K562 (cell line): Measurements from ENCODE around the gene DPH5.

Experiments used
- MYBL2 ChIP-seq, 2 experiments: fragments of 450-650 bp in 1 of 2; sonication (generic) in 1 of 2; formaldehyde crosslinking in 1 of 2; IDR thresholded peaks; 2 replicates each; pipeline versions ENCODE4 v1.6.1 to v1.8.1; 2017 to 2022; ENCODE audit warnings: borderline replicate concordance in 1 of 2, inconsistent platforms in 1 of 2, low read depth in 1 of 2, mild to moderate bottlenecking in 1 of 2, missing genetic modification reagents in 1 of 2, moderate library complexity in 1 of 2
- TCF7L2 ChIP-seq: fragments of 150-350 bp; IDR thresholded peaks from 2 replicates; pipeline ENCODE4 v1.6.1; 2016; ENCODE audit warnings: low read depth, mild to moderate bottlenecking, low read length, moderate library complexity
- TF ChIP-seq, protein P1 (sequence below): fragments of 250-450 bp; sonication (Bioruptor Pico); IDR thresholded peaks from 2 replicates; pipeline ENCODE4 v1.5.0; 2020; ENCODE audit warnings: mild to moderate bottlenecking
- TF ChIP-seq, protein P2 (sequence below): fragments of 200-800 bp; sonication (Bioruptor generic); IDR thresholded peaks from 2 replicates; pipeline ENCODE4 v1.6.1; 2016; ENCODE audit warnings: missing genetic modification characterization, missing compliant biosample characterization
- TF ChIP-seq, protein P3 (sequence below): fragments of 250-450 bp; sonication (Bioruptor Pico); IDR thresholded peaks from 2 replicates; pipeline ENCODE4 v1.5.0; 2021; ENCODE audit warnings: mild to moderate bottlenecking, borderline replicate concordance

DNA sequence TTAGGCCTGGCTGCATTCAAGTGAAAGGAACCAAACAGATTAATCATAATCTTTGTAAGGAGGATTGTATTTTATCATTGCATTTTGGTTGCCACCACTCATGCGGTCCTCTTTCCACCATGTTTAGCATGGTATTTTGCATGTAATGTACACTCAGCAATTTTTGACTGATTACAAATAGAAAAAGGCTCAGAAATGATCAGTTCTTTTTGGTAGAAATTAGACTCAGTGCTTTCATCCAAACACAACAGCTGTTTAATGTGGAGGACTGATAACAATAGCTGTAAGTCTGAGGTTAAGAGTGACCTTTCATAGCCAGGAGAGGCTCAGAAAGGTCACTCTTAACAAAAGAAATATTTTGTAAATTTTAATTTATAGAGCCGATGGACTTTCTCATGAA, 25.3 kb upstream of the DPH5 start:
- TF ChIP-seq, protein P1, sequence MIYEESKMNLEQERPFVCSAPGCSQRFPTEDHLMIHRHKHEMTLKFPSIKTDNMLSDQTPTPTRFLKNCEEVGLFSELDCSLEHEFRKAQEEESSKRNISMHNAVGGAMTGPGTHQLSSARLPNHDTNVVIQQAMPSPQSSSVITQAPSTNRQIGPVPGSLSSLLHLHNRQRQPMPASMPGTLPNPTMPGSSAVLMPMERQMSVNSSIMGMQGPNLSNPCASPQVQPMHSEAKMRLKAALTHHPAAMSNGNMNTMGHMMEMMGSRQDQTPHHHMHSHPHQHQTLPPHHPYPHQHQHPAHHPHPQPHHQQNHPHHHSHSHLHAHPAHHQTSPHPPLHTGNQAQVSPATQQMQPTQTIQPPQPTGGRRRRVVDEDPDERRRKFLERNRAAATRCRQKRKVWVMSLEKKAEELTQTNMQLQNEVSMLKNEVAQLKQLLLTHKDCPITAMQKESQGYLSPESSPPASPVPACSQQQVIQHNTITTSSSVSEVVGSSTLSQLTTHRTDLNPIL (CRISPR knock-in tag) = no peak
- TF ChIP-seq, protein P2, sequence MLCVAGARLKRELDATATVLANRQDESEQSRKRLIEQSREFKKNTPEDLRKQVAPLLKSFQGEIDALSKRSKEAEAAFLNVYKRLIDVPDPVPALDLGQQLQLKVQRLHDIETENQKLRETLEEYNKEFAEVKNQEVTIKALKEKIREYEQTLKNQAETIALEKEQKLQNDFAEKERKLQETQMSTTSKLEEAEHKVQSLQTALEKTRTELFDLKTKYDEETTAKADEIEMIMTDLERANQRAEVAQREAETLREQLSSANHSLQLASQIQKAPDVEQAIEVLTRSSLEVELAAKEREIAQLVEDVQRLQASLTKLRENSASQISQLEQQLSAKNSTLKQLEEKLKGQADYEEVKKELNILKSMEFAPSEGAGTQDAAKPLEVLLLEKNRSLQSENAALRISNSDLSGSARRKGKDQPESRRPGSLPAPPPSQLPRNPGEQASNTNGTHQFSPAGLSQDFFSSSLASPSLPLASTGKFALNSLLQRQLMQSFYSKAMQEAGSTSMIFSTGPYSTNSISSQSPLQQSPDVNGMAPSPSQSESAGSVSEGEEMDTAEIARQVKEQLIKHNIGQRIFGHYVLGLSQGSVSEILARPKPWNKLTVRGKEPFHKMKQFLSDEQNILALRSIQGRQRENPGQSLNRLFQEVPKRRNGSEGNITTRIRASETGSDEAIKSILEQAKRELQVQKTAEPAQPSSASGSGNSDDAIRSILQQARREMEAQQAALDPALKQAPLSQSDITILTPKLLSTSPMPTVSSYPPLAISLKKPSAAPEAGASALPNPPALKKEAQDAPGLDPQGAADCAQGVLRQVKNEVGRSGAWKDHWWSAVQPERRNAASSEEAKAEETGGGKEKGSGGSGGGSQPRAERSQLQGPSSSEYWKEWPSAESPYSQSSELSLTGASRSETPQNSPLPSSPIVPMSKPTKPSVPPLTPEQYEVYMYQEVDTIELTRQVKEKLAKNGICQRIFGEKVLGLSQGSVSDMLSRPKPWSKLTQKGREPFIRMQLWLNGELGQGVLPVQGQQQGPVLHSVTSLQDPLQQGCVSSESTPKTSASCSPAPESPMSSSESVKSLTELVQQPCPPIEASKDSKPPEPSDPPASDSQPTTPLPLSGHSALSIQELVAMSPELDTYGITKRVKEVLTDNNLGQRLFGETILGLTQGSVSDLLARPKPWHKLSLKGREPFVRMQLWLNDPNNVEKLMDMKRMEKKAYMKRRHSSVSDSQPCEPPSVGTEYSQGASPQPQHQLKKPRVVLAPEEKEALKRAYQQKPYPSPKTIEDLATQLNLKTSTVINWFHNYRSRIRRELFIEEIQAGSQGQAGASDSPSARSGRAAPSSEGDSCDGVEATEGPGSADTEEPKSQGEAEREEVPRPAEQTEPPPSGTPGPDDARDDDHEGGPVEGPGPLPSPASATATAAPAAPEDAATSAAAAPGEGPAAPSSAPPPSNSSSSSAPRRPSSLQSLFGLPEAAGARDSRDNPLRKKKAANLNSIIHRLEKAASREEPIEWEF (CRISPR knock-in tag) = no peak
- TF ChIP-seq, protein P3, sequence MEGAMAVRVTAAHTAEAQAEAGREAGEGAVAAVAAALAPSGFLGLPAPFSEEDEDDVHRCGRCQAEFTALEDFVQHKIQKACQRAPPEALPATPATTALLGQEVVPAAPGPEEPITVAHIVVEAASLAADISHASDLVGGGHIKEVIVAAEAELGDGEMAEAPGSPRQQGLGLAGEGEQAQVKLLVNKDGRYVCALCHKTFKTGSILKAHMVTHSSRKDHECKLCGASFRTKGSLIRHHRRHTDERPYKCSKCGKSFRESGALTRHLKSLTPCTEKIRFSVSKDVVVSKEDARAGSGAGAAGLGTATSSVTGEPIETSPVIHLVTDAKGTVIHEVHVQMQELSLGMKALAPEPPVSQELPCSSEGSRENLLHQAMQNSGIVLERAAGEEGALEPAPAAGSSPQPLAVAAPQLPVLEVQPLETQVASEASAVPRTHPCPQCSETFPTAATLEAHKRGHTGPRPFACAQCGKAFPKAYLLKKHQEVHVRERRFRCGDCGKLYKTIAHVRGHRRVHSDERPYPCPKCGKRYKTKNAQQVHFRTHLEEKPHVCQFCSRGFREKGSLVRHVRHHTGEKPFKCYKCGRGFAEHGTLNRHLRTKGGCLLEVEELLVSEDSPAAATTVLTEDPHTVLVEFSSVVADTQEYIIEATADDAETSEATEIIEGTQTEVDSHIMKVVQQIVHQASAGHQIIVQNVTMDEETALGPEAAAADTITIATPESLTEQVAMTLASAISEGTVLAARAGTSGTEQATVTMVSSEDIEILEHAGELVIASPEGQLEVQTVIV (CRISPR knock-in tag) = no peak
- TF ChIP-seq MYBL2 (IDR thresholded peaks at IDR 0.05; ENCODE audit: low read depth) (no peak), MYBL2 (CRISPR knock-in tag; IDR thresholded peaks at IDR 0.05; ENCODE audit: borderline replicate concordance) (no peak), TCF7L2 (no peak)
